ENCODE data around the gene CYP27B1. TPM values are rescaled to one million over a fixed set of nuclear protein-coding genes. Genes with fewer than 3 reads are reported as not detected.

CYP27B1 gene
- total RNA-seq, 1 experiment from 2014 or later = 11.6 TPM

GRCh38 chr12:57738661-57739237 lies 28.1 kb downstream of the CYP27B1 start, which contains the start of gene AGAP2:
AGAP2 (minus strand) TSS chr12:57738742; CDS start chr12:57738246, 496 bp downstream.
- Histone ChIP-seq H3K27ac (ENCODE audit: low read depth, low read length) (no peak within 1 kb of the TSS), H3K9me2 (ENCODE audit: insufficient read depth) (no peaks in the 10 kb centered on the region), H4K20me1 (ENCODE audit: insufficient read depth) (no peaks in the 10 kb centered on the region), H3K4me3 (replicated peaks in 1 of 2; ENCODE audit: low read depth in 1 of 2, low read length in 2 of 2) (no peak within 1 kb of the TSS), H3K9me3 (ENCODE audit: control insufficient read depth in 1 of 2, insufficient read depth in 1 of 2, low read depth in 1 of 2, low read length in 2 of 2) (no peaks in the 10 kb centered on the region), H3K36me3 (ENCODE audit: control insufficient read depth in 1 of 2, insufficient read depth in 2 of 2, low read length in 2 of 2) (peaks cover 0 to 2% of the 10 kb centered on the region in 2 experiments; a peak in 1 of 4 replicates), H3K4me1 (ENCODE audit: control insufficient read depth in 1 of 2, insufficient read depth in 2 of 2, low read length in 2 of 2) (peaks cover 8 to 20% of the 10 kb centered on the region in 2 experiments; a peak in 3 of 4 replicates), H3K79me2 (ENCODE audit: insufficient read depth, low read length) (no peaks in the 10 kb centered on the region), H3K4me2 (ENCODE audit: low read length) (no peak within 1 kb of the TSS), H3K9ac (ENCODE audit: low read length) (no peak within 1 kb of the TSS), H2AFZ (ENCODE audit: low read depth, low read length, poor library complexity, severe bottlenecking) (no peak within 1 kb of the TSS), H3K27me3 (ENCODE audit: insufficient read depth, low read length) (no peaks in the 10 kb centered on the region)
- ATAC-seq = no peak
- BruUV-seq (replicated peaks) = no TSS peak
- TF ChIP-seq SP1 (IDR thresholded peaks at IDR 0.05; ENCODE audit: low read depth) (peak; percentile 11; the same call in 1 of the 2 replicates), POLR2AphosphoS5 (IDR thresholded peaks at IDR 0.05; ENCODE audit: low read depth, low read length) (no peak)
- CTCF ChIA-PET = no interaction called here
- intact Hi-C loops (cut with micrococcal nuclease) = no loop called here
- DNase-seq (ENCODE audit: low read depth, low spot score) = no peak
- RAD21 ChIA-PET (ENCODE audit: low non-redundant PET in 1 of 2, low total read pairs in 2 of 2, uncharacterized antibody in 2 of 2, unreplicated experiment in 2 of 2) = no interaction called here
- POLR2A ChIA-PET = no interaction called here

- TF ChIP-seq ZFX (IDR thresholded peaks at IDR 0.05) (no peak), POLR2AphosphoS5 (IDR thresholded peaks at IDR 0.05; ENCODE audit: low read depth, low read length) (no peak), CEBPB (IDR thresholded peaks at IDR 0.05; ENCODE audit: low read depth) (no peak), JUND (IDR thresholded peaks at IDR 0.05) (no peak), EGR1 (IDR thresholded peaks at IDR 0.05; ENCODE audit: low read depth) (no peak), CTCF (IDR thresholded peaks at IDR 0.05 in 2 of 3, conservative IDR thresholded peaks at IDR 0.05 in 1 of 3; ENCODE audit: borderline replicate concordance in 1 of 3, insufficient read depth in 1 of 3, low read depth in 2 of 3, low read length in 2 of 3) (no peak), SRF (IDR thresholded peaks at IDR 0.05; ENCODE audit: low read depth) (no peak), SIN3A (IDR thresholded peaks at IDR 0.05; ENCODE audit: low read depth) (no peak), ATF3 (IDR thresholded peaks at IDR 0.05) (no peak), EZH2phosphoT487 (IDR thresholded peaks at IDR 0.05; ENCODE audit: borderline replicate concordance) (no peak), CBX3 (IDR thresholded peaks at IDR 0.05; ENCODE audit: low read depth) (no peak), ELF1 (IDR thresholded peaks at IDR 0.05; ENCODE audit: borderline replicate concordance, low read depth) (no peak)
- no peaks in the 10 kb centered on the region for H3K9me3 ChIP-seq (ENCODE audit: control insufficient read depth in 1 of 2, insufficient read depth in 1 of 2, low read depth in 1 of 2, low read length in 2 of 2)
- H3K36me3 ChIP-seq (ENCODE audit: control insufficient read depth in 1 of 2, insufficient read depth in 2 of 2, low read length in 2 of 2) = peaks cover 0 to 2% of the 10 kb centered on the region in 2 experiments; a peak in 2 of 4 replicates
- H3K9me2 ChIP-seq (ENCODE audit: insufficient read depth) = no peaks in the 10 kb centered on the region
- H4K20me1 ChIP-seq (ENCODE audit: insufficient read depth) = no peaks in the 10 kb centered on the region
- no peak overlapping the region for H3K9ac ChIP-seq (ENCODE audit: low read length)
- no TSS peak for BruUV-seq (replicated peaks)
- H2AFZ ChIP-seq (ENCODE audit: low read depth, low read length, poor library complexity, severe bottlenecking) = no peak overlapping the region
- no peaks in the 10 kb centered on the region for H3K79me2 ChIP-seq (ENCODE audit: insufficient read depth, low read length)
- POLR2A ChIA-PET = no interaction called here
- RAD21 ChIA-PET (ENCODE audit: low non-redundant PET in 1 of 2, low total read pairs in 2 of 2, uncharacterized antibody in 2 of 2, unreplicated experiment in 2 of 2) = no interaction called here
- DNase-seq (ENCODE audit: low read depth, low spot score) (no peak), ATAC-seq (no peak)
- peaks cover 3 to 15% of the 10 kb centered on the region in 2 experiments; a peak in 3 of 4 replicates for H3K4me1 ChIP-seq (ENCODE audit: control insufficient read depth in 1 of 2, insufficient read depth in 2 of 2, low read length in 2 of 2)
- no peaks in the 10 kb centered on the region for H3K27me3 ChIP-seq (ENCODE audit: insufficient read depth, low read length)
- no peak overlapping the region for H3K4me3 ChIP-seq (replicated peaks in 1 of 2; ENCODE audit: low read depth in 1 of 2, low read length in 2 of 2)
- no peak overlapping the region for H3K4me2 ChIP-seq (ENCODE audit: low read length)
- H3K27ac ChIP-seq (ENCODE audit: low read depth, low read length) = no peak overlapping the region
- intact Hi-C loops (cut with micrococcal nuclease) = no loop called here
- CTCF ChIA-PET = no interaction called here
Measured at GRCh38 chr12:57737467-57738460, 29.1 kb downstream of the CYP27B1 start.

Data from HCT116 (cell line).